GM18858 (cell line): ENCODE data around the gene RNASE11.
"Not testable (repeated sequence)": the region's sequence is repeated elsewhere in the genome, so short reads cannot be mapped to it uniquely, and the experiment has no call there.

Experiments used
- ATAC-seq: cut with Tn5 transposase; IDR thresholded peaks from one replicate; pipeline ENCODE4 v1.9.1; 2021; ENCODE audit not compliant: unreplicated experiment

The RNASE11 gene

GRCh38 chr14:20583142-20583541, 4.7 kb downstream of the RNASE11 start:
- no peak for ATAC-seq

GRCh38 chr14:20580242-20580641, 7.6 kb downstream of the RNASE11 start:
- no peak for ATAC-seq

- no peak for ATAC-seq
Measured at GRCh38 chr14:20578784-20579502, 8.9 kb downstream of the RNASE11 start.

DNA sequence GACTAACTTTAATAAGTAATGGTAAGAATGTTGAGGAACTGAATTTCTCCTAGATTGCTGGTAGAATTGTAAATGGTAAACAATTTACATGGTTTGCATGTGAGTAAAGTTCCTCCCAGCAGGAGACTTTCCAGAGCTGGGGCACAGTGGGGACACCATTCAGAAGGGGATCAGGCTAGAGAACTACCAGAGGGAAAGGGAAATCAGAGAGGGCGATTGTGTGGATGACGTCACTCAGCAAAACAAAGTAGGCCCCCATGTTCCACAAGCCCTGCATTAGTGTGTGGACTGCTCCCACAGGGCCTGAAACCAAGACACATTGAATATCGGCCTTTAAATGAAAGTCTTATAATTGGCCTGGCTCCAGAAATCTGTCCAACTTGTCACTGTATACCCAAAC, 9.5 kb downstream of the RNASE11 start:
- ATAC-seq = no peak

GRCh38 chr14:20572382-20572990, 15.3 kb downstream of the RNASE11 start:
- ATAC-seq = not testable (repeated sequence)

- ATAC-seq = not testable (repeated sequence)
Measured at GRCh38 chr14:20570720-20571119, 17.1 kb downstream of the RNASE11 start.

DNA sequence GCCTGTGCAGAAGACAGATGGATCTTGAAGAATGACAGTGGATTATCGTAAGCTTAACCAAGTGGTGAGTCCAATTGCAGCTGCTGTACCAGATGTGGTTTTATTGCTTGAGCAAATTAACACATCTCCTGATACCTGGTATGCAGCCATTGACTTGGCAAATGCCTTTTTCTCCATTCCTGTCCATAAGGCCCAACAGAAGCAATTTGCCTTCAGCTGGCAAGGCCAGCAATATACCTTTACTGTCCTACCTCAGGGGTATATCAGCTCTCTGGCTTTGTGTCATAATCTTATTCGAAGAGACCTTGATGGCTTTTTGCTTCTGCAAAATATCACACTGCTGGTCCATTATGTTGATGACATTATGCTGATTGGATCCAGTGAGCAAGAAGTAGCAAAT, 17.9 kb downstream of the RNASE11 start:
- ATAC-seq = not testable (repeated sequence)

DNA sequence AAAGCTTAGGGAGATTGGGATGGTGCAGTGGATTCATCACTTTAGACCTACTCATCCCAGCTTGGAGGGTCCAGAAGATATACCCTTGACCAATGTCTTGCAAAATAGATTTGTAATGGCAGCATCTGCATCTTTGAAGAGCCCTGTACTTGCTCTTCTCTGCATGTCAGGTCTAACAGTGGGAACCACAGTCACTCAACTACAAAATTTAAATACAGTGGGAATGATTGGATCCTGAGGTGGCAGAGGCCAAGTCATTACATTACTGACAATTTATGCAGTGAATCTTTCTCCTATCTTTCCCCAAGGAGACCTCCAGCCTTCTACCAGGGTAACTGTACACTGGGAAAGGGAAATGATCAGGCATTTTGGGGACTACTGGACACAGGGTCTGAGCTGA, 18.7 kb downstream of the RNASE11 start:
- ATAC-seq = no peak

DNA sequence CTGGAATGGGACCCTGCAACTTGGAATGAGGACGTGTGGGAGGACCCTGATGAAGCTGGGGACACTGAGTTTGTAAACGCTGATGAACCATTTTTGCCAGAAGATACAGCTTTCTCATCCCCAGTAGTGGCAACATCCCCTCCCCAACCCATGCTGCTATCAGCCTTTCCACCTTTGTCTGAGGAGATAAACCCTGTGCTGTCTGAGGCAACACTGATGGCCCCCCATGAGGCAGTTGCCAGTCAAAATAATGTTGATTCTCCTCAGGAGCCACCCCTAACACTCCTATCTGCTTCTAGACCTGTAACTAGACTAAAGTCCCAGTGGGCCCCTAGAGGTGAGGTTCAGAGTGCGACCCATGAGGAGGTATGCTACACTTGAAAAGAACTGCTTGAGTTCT, 19.4 kb downstream of the RNASE11 start:
- no peak for ATAC-seq

DNA sequence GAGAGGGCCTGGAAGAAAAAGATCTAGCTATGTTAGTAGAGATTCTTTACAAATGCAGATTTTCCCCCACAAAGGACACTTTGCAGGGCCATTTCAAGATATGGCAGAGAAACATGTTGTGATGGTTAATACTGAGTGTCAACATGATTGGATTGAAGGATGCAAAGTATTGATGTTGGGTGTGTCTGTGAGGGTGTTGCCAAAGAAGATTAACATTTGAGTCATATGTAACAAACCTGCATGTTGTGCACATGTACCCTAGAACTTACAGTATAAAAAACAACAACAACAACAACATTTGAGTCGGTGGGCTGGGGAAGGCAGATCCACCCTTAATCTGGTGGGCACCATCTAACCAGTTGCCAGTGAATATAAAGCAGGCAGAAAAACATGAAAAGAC, 20.6 kb downstream of the RNASE11 start:
- ATAC-seq = not testable (repeated sequence)

GRCh38 chr14:20564501-20564997, 23.3 kb downstream of the RNASE11 start:
- ATAC-seq = no peak

DNA sequence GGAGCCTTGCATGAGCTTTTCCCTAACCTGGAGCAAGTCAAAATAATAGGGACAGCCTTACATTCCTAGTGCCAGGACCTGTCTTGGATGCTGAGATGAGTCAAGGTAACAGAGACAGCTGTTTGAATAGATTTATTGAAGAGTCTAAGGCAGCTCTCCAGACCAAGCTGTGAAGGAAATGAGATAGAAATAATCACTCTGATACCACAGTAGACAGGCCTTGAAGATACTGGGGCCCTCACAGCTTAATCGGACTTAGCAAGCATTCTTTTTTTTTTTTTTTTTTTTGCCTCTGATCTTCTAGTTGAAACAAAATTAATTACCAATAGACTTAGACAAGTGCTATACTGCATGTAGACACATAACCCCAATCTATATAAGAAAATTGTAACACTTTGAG, 23.8 kb downstream of the RNASE11 start:
- no peak for ATAC-seq

DNA sequence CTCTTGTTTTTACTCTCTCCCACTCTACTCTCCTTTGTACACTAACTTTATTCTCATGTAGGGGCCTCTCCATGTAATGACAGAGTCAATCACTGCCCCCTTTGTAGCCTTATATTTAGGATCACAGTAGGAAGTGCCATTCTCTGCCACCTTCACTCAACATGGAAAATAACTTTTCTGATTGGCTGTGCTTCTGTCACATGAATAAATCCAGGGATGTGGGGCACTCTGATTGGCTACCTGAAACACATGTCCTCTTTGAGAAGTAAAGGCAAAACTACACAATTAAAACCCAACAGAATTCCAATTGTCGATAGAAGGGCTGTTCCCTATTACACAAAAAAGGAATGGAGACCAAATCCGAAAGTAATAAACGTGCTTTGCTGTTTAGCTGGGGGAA, 26.8 kb downstream of the RNASE11 start, which contains the start of gene RNASE9:
Gene RNASE9 (minus strand): TSS at position 87 of the 400 bp plus-strand sequence.
- no peak for ATAC-seq

DNA sequence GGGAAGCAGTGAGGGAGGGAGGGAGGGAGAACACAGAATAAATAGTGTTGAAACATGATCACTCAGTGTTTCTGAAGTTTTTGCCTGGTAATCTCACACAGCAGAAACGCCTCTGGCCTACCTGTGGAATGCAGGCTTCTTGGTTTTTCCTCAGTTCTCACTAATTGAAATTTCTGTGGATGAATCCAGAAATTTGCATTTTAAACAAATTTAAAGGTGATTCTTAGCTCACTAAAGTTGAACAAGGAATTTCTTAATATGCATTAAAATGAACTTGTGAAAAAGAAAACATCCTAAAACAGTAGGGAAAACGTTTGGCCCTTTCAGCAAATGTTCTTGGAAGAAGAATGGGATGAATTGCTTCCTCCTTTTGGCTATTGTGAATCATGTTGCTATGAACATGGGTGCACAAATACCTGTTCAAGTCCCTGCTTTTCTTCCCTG, 28.3 kb downstream of the RNASE11 start:
- ATAC-seq = no peak

- no peak for ATAC-seq
Measured at GRCh38 chr14:20557212-20557542, 30.6 kb downstream of the RNASE11 start.

- no peak for ATAC-seq
Measured at GRCh38 chr14:20556500-20557211, 31.1 kb downstream of the RNASE11 start.

DNA sequence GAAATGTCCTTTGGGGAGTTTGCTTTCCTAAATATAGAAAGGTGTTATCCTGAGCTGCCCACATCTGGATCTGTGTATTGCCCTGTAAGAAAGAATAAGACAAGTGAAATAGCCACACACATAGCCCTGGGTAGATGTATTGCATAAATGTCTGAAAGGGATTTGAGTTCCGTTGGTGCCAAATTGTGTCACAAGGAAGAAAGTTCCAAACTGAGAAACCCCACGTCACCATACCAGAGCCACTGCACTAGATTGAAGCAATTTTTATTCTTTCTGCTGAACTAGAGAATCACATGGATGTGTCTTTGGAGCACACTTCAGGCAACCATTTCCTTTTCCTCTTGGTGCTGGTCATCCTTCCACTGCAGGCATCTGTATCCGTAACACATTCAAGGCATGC, 32.0 kb downstream of the RNASE11 start:
- no peak for ATAC-seq

GRCh38 chr14:20553024-20553423, 34.8 kb downstream of the RNASE11 start:
- no peak for ATAC-seq

DNA sequence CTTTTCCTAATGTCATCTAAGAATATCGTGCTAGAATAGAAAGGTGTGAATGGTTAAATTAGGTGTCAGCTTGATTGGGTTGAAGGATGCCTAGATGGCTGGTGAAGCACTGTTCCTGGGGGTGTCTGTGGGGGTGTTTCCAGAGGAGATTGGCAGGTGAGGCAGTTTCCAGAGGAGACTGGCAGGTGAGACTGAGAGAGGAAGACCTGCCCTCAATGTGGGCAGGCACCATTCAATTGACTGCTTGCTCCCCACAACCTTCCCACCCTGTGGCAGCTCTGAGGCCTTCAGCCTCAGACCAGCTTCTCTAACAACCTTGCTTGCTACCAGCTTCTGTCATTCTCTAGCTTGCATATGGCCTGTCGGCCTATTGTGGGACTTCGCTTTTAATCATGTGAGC, 36.2 kb downstream of the RNASE11 start:
- ATAC-seq = no peak

DNA sequence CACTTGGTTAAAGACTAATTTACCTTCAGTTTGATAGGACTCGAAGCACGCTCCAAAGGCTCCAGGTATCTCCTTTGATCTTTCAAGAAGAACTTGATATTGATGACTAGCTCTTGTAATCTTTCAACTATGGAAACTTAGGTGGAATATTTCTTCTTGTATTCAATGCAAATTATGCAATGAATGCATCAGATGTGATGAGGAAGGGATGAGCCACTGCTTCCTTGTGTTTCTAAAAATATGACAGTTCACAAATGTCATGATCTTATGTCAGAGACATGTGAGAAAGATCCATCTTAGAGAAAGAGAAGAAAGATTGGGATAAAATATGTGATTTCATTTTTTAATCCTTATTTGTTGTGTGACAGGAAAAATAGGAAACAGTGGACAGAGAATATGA, 36.9 kb downstream of the RNASE11 start:
- ATAC-seq = no peak

DNA sequence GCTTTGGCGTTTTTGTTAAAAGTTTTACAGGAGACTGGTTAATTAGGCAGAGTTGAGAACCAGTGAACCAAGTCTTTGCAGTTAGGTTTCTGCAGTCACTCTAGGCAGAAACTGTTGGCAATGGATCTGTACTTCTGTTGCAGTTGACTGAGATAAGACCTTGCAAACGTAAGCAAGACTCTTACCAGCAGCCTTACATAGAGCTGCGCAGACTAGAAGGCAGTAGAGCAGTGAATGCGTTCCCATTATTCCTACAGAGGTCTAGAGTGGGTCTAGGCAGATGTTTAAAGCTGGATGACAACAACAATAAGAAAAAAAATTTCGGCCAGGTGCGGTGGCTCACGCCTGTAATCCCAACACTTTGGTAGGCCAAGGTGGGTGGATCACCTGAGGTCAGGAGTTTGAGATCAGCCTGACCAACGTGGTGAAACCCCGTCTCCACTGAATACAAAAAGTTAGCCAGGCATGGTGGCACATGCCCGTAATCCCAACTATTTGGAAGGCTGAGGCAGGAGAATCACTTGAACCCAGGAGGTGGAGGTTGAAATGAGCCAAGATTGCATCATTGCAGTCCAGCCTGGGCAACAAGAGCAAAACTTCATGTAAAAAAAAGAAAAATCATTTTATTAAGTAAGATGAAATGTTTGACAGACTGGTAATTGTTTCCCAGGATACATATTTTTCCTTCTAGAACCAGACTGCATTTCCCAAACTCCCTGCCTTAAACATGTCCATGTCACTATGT, 39.2 kb downstream of the RNASE11 start:
- no peak for ATAC-seq
